ENCODE results near the gene SETD1A. TPM values are rescaled to one million over a fixed set of nuclear protein-coding genes. Genes with fewer than 3 reads are reported as not detected.
A peak's percentile ranks its signal among the peaks of the same experiment; 100 is the strongest.

Gene SETD1A
- total RNA-seq, 1 donor from 2014 or later = 33.4 TPM

DNA sequence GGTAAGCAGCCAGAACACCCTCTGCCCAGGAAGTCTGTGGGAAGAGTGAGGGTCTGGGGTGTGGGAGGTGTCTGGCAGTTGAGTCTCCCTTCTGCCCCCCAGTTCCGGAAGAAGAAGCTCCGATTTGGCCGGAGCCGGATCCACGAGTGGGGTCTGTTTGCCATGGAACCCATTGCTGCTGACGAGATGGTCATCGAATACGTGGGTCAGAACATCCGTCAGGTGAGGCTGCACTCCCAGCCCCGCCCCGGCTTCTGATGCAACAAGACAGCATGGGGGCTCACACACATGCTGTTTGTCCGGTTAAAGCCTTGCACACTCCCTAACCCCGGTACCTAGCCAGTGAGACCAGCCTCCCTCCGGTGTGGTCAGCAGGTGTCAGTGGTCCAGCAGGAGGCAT is 23.4 kb downstream of the SETD1A start:
- no peak for DNase-seq (ENCODE audit: low read depth, low spot score)
- H3K27me3 Mint-ChIP-seq (ENCODE audit: low read depth) = no peaks in the 10 kb centered on the region
- H3K36me3 Mint-ChIP-seq (ENCODE audit: low read depth) = peaks cover 12% of the 10 kb centered on the region
- H3K4me1 Mint-ChIP-seq = no peaks in the 10 kb centered on the region
- TF ChIP-seq, protein P1, sequence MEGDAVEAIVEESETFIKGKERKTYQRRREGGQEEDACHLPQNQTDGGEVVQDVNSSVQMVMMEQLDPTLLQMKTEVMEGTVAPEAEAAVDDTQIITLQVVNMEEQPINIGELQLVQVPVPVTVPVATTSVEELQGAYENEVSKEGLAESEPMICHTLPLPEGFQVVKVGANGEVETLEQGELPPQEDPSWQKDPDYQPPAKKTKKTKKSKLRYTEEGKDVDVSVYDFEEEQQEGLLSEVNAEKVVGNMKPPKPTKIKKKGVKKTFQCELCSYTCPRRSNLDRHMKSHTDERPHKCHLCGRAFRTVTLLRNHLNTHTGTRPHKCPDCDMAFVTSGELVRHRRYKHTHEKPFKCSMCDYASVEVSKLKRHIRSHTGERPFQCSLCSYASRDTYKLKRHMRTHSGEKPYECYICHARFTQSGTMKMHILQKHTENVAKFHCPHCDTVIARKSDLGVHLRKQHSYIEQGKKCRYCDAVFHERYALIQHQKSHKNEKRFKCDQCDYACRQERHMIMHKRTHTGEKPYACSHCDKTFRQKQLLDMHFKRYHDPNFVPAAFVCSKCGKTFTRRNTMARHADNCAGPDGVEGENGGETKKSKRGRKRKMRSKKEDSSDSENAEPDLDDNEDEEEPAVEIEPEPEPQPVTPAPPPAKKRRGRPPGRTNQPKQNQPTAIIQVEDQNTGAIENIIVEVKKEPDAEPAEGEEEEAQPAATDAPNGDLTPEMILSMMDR (conservative IDR thresholded peaks at IDR 0.05) = no peak
- H3K4me3 Mint-ChIP-seq = no peak overlapping the region
- no peaks in the 10 kb centered on the region for H3K9me3 Mint-ChIP-seq
- H3K27ac Mint-ChIP-seq (ENCODE audit: unreplicated experiment) = no peak overlapping the region

DNA sequence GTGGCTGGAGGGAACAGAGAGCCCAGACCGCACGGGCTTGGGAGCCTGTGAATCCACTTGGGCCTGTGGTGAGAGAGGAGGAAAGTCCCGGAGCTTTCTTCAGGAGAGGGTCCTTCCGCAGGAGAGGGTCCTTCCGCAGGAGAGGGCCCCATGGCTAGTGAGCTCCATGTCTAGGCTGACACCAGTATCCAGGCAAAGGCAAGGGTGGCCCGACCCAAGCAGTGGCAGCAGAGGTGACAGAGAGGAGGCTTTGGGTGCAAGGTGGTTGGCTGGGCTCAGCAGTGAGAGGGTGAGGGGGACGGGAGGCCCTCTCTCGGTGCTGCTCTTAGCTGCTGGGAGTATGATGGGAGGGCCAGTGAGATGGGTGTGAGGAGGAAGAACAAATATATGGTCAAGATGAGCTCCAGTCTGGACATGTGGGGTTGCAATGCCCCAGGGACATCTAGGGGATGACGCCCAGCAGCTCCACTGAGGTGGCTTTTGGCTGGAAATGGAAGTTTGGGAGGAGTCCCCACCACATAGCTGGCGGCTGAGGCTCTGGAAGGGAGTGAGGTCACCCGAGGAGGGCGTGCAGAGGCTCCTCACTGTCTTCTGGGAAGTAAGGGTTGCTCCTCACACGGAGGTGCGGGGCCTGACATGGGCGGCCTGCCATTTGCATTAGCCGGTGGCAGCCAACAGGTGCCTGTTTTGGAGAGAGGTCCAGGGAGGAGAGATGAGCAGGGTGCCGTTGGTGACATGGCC is 25.2 kb downstream of the SETD1A start:
- peak overlapping the region; percentile 64 for H3K4me3 Mint-ChIP-seq
- no peak for DNase-seq (ENCODE audit: low read depth, low spot score)
- H3K36me3 Mint-ChIP-seq (ENCODE audit: low read depth) = peaks cover 9% of the 10 kb centered on the region
- H3K27me3 Mint-ChIP-seq (ENCODE audit: low read depth) = no peaks in the 10 kb centered on the region
- H3K27ac Mint-ChIP-seq (ENCODE audit: unreplicated experiment) = peak overlapping the region; percentile 84
- TF ChIP-seq, protein P1 (conservative IDR thresholded peaks at IDR 0.05) = no peak
- H3K4me1 Mint-ChIP-seq = no peaks in the 10 kb centered on the region
- H3K9me3 Mint-ChIP-seq = no peaks in the 10 kb centered on the region

DNA sequence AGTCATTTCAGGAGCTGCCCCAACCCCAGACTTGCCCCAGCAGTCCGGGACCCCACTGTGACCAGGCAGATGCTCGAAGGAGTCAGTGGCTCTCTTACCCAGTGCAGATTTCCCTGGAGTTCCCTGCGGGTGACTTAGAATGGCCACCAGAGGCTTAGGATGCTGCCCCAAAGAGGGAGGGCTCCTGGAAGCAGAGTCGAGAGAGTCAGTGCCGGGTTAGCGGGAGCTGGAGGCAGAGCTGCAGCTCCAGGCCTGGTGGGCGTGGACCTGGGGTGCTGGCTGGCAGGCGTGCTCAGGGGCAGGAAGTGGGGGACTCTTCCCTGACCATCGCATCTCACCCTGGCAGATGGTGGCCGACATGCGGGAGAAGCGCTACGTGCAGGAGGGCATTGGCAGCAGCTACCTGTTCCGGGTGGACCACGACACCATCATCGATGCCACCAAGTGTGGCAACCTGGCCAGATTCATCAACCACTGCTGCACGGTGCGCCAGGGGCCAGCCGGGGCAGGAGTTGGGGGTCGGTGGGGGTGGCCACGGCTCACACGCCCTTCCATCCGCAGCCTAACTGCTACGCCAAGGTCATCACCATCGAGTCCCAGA is 25.8 kb downstream of the SETD1A start:
- no peak overlapping the region for H3K4me3 Mint-ChIP-seq
- H3K27me3 Mint-ChIP-seq (ENCODE audit: low read depth) = no peaks in the 10 kb centered on the region
- H3K27ac Mint-ChIP-seq (ENCODE audit: unreplicated experiment) = no peak overlapping the region
- H3K36me3 Mint-ChIP-seq (ENCODE audit: low read depth) = peaks cover 9% of the 10 kb centered on the region
- no peak for DNase-seq (ENCODE audit: low read depth, low spot score)
- no peaks in the 10 kb centered on the region for H3K4me1 Mint-ChIP-seq
- H3K9me3 Mint-ChIP-seq = no peaks in the 10 kb centered on the region
- TF ChIP-seq, protein P1 (conservative IDR thresholded peaks at IDR 0.05) = no peak

DNA sequence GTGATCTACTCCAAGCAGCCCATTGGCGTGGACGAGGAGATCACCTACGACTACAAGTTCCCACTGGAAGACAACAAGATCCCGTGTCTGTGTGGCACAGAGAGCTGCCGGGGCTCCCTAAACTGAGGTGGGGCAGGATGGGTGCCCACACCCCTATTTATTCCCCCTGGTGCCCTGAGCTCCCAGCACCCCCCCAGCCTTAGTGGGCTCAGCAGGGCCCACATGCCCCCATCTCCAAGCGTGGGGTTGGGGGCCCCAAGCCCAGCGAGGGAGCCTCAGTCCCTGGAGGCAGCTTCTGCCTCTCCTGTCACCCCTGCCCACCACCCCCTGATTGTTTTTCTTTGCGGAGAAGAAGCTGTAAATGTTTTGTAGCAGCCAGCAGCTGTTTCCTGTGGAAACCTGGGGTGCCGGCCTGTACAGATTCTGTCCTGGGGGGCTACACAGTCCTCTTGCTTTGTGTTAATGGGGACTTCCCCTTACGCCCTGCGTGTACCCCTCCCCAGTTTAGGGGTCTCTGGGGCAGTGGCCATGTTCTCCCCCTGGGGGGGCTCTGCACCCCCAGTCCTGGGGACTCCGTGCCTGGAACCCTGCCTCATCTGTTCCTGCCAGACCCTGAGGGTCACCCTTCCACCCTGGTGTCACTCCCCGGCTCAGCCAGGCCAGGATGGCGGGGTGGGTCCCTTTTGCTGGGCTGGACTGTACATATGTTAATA is 26.5 kb downstream of the SETD1A start:
- H3K27me3 Mint-ChIP-seq (ENCODE audit: low read depth) = no peaks in the 10 kb centered on the region
- no peak overlapping the region for H3K27ac Mint-ChIP-seq (ENCODE audit: unreplicated experiment)
- peaks cover 9% of the 10 kb centered on the region for H3K36me3 Mint-ChIP-seq (ENCODE audit: low read depth)
- no peak overlapping the region for H3K4me3 Mint-ChIP-seq
- H3K9me3 Mint-ChIP-seq = no peaks in the 10 kb centered on the region
- DNase-seq (ENCODE audit: low read depth, low spot score) = no peak
- TF ChIP-seq, protein P1 (conservative IDR thresholded peaks at IDR 0.05) = no peak
- H3K4me1 Mint-ChIP-seq = no peaks in the 10 kb centered on the region

DNA sequence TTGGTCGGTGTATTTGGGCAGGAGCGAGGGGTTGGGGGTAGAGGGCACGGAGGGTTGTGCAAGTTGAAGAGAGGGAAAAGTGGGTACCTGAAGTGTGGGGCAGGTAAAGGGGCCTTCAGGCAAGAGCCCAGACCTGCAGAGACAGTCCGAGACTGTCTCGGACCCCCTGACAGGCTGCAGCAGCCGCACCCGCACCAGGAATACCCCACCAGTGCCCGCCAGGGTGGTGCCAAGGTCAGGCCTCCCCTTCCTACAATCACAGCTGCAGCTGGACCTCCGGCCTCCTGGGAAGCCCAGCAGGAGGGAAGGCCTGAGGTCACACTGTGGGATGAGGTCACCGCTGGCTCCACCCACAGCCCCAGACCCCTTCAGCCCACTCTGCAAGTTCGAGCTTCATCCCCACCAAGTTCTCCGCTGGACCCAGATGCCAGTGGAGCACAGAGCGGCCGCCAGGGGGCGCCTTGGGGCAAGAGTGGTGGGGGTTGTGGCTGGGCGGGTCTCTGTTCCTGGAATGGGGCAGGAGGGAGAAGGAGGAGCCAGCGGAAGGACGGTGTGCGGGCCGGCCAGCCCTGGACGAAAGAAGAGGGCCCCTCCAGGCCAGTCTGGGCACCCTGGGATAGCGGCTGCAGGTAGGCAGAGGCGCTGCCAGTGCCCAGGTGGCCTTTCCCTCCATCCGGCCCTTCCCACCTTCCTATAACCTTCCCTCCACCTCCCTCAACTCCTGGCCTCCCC is 27.3 kb downstream of the SETD1A start, which contains the start of gene HSD3B7:
Gene HSD3B7 (plus strand): TSS at position 539 of the 732 bp plus-strand sequence. CDS start 452 bp downstream, outside the sequence.
- Mint-ChIP-seq H3K27ac (ENCODE audit: unreplicated experiment) (no peak within 1 kb of the TSS), H3K27me3 (ENCODE audit: low read depth) (no peaks in the 10 kb centered on the region), H3K4me3 (no peak within 1 kb of the TSS), H3K36me3 (ENCODE audit: low read depth) (peaks cover 9% of the 10 kb centered on the region), H3K9me3 (no peaks in the 10 kb centered on the region), H3K4me1 (no peaks in the 10 kb centered on the region)
- peak; percentile 96 for DNase-seq (ENCODE audit: low read depth, low spot score)
- TF ChIP-seq, protein P1 (conservative IDR thresholded peaks at IDR 0.05) = peak; percentile 90
